NCI-H2171 treated with DMSO at 0.1 percent for 48 hours (cell line): ENCODE measurements around the gene RSPH1.

ENCODE experiments used
- DNase-seq: peaks from one replicate; lab custom pipeline; 2025; lab: John Stamatoyannopoulos, UW

RSPH1 gene

DNA sequence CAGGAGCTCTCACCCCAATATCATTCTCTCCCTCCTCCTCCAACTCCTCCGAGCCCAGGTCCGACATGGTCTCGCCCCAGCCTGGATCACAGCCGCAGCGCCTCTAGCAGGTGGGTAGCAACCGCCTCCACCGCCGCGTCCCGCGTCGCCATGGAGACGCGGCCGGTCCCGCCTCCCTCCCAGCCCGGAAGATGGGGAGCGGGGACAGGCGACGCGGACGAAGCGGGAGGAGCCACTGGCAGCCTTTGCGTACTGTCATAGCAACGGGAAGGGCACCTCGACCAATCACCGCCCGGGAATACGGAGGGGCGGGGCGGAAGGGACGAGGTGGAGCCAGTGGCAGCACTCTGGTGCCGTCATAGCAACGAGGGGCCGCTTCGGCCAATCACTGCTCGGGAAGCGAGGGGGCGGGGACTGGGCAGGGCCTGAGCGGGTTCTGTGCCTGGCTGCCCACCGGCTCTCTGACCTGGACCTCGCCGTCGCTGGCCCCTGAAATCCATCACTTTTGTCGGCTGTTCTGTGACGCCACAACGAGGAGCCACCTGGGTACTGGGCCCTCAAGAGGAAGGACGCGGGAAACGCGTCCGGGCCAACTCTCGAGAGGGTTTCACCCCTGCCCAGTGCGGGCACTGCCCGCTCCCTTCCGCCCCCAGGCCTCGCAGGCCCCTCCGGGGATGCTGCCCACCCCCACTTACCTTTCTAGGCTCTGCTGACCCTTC, at the start of gene RSPH1:
Gene RSPH1, minus strand, starts transcription at position 105 of the 719 bp plus-strand sequence. Its CDS starts 38 bp downstream, at position 67.
- peak; percentile 98 for DNase-seq

GRCh38 chr21:42545745-42546144, 49.7 kb upstream of the RSPH1 start:
- no peak for DNase-seq

- DNase-seq = no peak
These were observed 49.3 kb upstream of the RSPH1 start for GRCh38 chr21:42545317-42545716.

- DNase-seq = no peak
These were observed 48.5 kb upstream of the RSPH1 start for GRCh38 chr21:42544544-42544943.

- DNase-seq = no peak
These were observed 47.3 kb upstream of the RSPH1 start for GRCh38 chr21:42543106-42543847.

DNA sequence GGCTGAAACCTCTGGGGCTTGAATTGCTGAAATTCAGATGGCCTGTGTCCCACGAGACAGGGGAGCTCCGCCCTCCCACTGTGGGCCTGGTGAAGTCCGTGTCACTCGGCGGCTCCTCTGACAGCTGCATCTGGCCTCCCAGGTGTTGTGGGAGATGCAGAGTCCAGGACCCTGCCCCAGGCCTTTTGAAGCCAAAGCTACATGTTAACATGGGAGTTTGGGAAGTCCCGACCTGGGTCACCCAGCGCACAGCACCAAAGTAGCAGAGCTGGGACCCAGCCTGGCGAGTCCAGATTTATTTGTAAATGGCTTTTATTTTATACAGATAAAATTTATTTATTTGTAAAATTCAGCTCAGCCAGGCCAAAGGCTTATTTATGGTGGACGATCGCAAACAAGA, 46.6 kb upstream of the RSPH1 start:
- no peak for DNase-seq

- DNase-seq = no peak
These were observed 46.2 kb upstream of the RSPH1 start for GRCh38 chr21:42542196-42542595.

DNA sequence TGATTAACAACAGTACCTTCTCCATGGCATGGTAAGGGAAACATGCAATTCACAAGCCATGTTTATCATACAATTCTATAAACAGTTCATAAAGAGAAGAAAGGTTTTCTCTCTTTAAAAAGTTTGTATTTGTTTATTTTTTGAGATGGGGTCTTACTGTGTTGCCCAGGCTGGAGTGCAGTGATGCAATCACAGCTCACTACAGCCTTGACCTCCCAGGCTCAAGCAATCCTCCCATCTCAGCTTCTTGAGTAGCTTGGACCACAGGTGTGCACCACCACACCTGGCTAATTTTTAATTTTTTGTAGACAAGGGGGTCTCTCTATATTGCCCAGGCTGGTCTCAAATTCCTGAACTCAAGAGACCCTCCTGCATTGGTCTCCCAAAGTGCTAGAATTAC, 45.6 kb upstream of the RSPH1 start:
- DNase-seq = no peak

- no peak for DNase-seq
These were observed 45.1 kb upstream of the RSPH1 start for GRCh38 chr21:42541174-42541573.

GRCh38 chr21:42540396-42540795, 44.4 kb upstream of the RSPH1 start:
- DNase-seq = no peak

DNA sequence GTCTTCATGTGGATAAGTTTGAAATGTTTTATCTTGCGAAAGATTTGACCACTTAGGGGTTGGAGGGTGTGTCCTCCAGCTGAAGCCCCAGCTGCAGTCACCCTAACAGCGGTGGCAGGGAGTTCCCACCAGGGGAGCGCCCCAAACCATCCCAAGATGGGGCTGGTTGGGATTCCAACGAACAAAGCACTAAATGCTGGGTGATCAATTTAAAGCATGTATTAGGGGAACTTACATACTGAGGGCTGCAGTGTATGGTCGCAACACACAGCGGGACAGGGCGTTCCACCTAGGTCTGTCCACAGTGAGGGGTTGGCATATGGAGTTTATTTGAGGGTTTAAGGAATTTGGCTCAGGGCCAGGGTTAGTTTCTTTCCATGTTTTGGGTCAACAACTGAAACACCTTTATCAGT, 43.9 kb upstream of the RSPH1 start:
- no peak for DNase-seq

DNA sequence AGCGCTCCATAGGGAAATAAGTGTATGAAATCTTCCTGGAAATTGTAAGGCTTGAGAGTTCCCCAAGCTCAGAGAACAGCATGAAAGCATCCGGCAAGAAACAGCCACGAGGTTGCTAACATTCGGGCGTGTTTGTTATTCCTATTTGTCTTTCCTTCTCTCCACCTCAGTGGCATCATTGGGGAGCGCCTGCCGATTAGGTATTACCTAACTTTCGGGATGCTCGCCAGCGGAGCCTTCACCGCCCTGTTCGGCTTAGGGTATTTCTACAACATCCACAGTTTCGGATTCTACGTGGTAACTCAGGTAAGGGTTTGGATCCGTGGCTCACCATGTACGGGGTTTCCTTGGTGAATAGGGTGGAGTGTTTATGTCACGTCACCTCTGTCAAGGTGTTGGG, 43.3 kb upstream of the RSPH1 start:
- DNase-seq = no peak

DNA sequence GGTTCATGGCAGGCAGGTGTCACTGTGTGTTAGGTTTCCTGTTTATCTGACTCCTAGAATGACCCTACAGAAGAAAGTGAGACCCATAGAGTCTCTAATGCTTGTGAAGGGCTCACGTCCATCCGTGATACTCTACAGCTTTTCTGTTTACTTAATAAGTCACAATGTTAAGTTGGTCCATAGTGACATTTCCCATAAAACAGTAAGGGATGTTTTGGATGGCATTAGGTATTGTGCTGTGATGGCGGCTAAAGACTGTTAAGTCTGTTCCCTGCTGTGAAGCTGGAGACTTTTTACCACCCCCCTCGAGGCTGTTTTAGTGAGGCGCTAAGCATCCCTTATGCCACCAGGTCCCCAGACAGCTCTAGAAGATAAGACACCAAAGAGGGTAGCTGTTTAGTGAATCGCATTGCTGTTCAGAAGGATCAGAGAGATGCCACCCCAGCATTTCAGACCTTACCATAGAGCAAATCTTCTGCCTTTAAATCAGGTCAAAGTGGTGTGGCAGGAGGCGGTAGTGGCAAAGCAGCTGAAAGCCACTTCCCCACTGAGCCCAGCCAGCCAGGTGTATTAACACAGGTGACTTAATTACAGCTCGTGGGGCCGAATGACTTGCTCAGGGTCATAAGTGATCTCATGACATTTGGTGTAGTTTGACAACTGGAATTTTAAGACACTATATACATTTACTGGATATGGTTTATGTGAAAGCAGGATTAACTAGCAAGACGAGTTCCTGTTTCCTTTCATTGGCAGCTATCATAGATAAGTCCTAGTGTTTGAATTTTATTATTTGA, 42.7 kb upstream of the RSPH1 start:
- DNase-seq = no peak

GRCh38 chr21:42537106-42537742, 41.2 kb upstream of the RSPH1 start:
- DNase-seq = no peak

- no peak for DNase-seq
These were observed 40.6 kb upstream of the RSPH1 start for GRCh38 chr21:42536601-42537000.

DNA sequence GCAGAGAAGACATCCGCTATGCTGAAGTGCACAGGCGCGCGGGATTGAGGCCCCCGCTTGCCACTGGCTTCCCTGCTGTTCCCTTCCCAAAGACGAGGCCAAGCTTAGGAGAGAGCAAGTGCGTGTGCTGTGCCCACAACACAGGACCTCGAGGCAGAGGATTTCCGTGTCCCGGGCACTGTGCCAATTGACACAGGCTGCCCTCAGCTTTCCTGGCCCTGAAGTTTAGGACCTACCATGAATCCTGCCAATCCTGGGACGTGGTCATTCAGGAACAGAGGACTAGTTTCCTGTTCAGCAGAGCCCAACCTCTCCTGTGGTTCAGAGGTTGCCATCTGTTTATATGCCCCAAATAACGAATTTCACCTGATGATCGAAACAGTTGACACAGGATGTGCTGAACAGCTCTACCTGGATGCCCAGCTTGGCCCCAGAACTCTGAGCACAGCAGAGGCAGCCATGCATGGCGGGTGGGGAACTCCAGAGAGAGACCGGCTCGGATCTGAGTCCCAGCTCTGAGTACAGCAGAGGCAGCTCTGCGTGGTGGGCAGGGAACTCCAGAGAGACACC, 39.7 kb upstream of the RSPH1 start:
- DNase-seq = no peak

DNA sequence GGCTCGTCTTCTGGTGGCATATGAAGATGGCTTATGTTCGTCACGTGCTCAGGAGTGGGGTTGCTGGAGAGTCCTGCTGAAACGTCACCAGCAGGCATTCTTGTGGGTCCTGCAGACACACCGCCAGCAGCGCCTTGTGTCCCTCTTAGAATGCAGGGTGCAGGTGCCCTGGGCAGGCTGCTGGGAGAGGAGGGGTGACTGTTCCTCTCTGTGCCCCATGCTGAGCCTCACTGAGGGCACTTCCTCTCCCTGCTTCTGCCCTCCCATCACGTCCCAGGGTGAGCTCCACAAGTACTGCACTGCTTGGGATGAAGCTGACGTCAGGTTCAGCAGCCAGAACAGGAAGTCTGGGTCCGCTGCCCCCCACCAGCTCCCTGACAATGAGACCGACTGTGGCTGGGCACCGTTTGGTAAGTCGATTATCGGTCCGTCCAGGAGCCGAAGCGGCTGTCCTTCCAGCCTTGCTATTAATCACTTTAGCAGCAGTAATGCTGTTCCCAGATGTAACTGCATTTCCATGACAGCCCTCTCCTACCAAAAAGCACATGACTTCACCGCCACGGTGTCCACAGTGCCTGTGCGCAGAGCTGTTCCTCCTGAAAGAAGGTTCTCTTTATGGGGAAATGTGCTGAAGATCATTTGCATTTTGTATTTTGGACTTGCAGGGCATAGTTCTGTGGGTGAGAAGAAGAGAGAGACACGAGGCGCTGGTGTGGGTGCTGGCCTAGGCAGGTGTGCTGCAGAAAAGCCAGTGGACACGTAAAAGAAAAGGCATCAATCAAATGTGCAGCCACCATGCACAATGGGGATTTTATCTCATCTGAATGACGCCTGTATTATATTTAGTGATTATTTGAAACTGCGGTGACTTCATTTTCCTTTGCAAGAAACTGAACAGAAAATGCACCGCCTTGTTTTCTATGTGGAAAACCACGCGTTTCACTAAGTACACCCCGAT, 38.7 kb upstream of the RSPH1 start:
- DNase-seq = no peak

GRCh38 chr21:42533963-42534355, 37.9 kb upstream of the RSPH1 start:
- no peak for DNase-seq

- no peak for DNase-seq
These were observed 37.4 kb upstream of the RSPH1 start for GRCh38 chr21:42533306-42533962.

- DNase-seq = no peak
These were observed 36.6 kb upstream of the RSPH1 start for GRCh38 chr21:42532466-42533181.
